ENCODE measurements around the gene B3GNT7.

- no peak for TF ChIP-seq CTCF (IDR thresholded peaks at IDR 0.05)
- TF ChIP-seq POLR2A (IDR thresholded peaks at IDR 0.05) = no peak
Observed at GRCh38 chr2:231357931-231358330, 37.6 kb upstream of the B3GNT7 start.

All from lower leg skin (tissue), 3 donors.